Neural crest cell (in vitro differentiated cells): Measurements from ENCODE around the gene RXRB. TPM values are rescaled to one million over a fixed set of nuclear protein-coding genes. Genes with fewer than 3 reads are reported as not detected.
A peak's percentile ranks its signal among the peaks of the same experiment; 100 is the strongest.
"Not testable (repeated sequence)": the region's sequence is repeated elsewhere in the genome, so short reads cannot be mapped to it uniquely, and the experiment has no call there.

ENCODE experiments used
- DNase-seq: peaks from one replicate; pipeline ENCODE4 v3.0.0; 2021; ENCODE audit warnings: low read depth, mixed read lengths, low spot score
- H3K27ac Mint-ChIP-seq: one replicate; pipeline ENCODE4 v1.8.0; 2021; ENCODE audit warnings: mild to moderate bottlenecking, mixed read lengths; ENCODE audit not compliant: unreplicated experiment
- H3K27me3 Mint-ChIP-seq: 2 replicates; pipeline ENCODE4 v1.8.0; 2021; ENCODE audit warnings: low read depth, mild to moderate bottlenecking, mixed read lengths
- H3K36me3 Mint-ChIP-seq: 2 replicates; pipeline ENCODE4 v1.8.0; 2021; ENCODE audit warnings: low read depth, mild to moderate bottlenecking, mixed read lengths
- H3K4me1 Mint-ChIP-seq: 2 replicates; pipeline ENCODE4 v1.8.0; 2021; ENCODE audit warnings: mixed read lengths
- H3K4me3 Mint-ChIP-seq: one replicate; pipeline ENCODE4 v1.8.0; 2021; ENCODE audit warnings: mild to moderate bottlenecking, mixed read lengths
- H3K9me3 Mint-ChIP-seq: 2 replicates; pipeline ENCODE4 v1.8.0; 2021; ENCODE audit warnings: mixed read lengths
- microRNA-seq: library from miRNA; unstranded; fragments of <30 nt; microRNA quantifications from one replicate; pipeline ENCODE4, GENCODE V29; 2020
- total RNA-seq: library from RNA; stranded (reverse); gene quantifications from 2 replicates; pipeline ENCODE4 v1.2.1, GENCODE V29; 2021
- TF ChIP-seq, protein P1 (sequence below): fragments of 200-600 bp; sonication (generic); conservative IDR thresholded peaks from 2 replicates; pipeline ENCODE4 v1.5.0; 2021; ENCODE audit warnings: antibody characterized with exemption, mild to moderate bottlenecking

The RXRB gene
- total RNA-seq, 1 donor from 2014 or later, result 33.1 TPM

DNA sequence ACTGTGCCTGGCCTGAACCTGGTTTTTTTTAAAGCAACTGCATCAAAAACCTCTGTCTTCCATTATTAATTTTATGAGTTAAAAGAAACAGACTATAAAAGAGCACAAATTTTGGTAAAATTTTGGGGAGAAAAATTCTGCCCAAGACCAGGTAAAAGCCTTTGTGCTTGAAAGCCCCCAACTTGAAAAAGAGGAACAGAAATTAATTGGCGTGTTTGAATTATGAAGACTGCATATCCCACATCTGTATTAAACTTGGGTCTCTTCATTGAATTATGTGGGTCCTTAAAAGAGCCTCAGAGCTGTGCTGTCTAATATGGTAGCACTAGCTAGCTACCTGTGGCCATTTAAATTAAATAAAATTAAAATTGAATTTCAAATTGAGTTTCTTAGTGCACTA is 49.4 kb downstream of the RXRB start:
- no peak for DNase-seq
- no peak overlapping the region for H3K4me3 Mint-ChIP-seq
- TF ChIP-seq, protein P1, sequence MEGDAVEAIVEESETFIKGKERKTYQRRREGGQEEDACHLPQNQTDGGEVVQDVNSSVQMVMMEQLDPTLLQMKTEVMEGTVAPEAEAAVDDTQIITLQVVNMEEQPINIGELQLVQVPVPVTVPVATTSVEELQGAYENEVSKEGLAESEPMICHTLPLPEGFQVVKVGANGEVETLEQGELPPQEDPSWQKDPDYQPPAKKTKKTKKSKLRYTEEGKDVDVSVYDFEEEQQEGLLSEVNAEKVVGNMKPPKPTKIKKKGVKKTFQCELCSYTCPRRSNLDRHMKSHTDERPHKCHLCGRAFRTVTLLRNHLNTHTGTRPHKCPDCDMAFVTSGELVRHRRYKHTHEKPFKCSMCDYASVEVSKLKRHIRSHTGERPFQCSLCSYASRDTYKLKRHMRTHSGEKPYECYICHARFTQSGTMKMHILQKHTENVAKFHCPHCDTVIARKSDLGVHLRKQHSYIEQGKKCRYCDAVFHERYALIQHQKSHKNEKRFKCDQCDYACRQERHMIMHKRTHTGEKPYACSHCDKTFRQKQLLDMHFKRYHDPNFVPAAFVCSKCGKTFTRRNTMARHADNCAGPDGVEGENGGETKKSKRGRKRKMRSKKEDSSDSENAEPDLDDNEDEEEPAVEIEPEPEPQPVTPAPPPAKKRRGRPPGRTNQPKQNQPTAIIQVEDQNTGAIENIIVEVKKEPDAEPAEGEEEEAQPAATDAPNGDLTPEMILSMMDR, result no peak
- peaks cover 9% of the 10 kb centered on the region for H3K9me3 Mint-ChIP-seq
- no peaks in the 10 kb centered on the region for H3K36me3 Mint-ChIP-seq
- H3K4me1 Mint-ChIP-seq, result peaks cover 4% of the 10 kb centered on the region
- no peak overlapping the region for H3K27ac Mint-ChIP-seq
- peaks cover 45% of the 10 kb centered on the region for H3K27me3 Mint-ChIP-seq

DNA sequence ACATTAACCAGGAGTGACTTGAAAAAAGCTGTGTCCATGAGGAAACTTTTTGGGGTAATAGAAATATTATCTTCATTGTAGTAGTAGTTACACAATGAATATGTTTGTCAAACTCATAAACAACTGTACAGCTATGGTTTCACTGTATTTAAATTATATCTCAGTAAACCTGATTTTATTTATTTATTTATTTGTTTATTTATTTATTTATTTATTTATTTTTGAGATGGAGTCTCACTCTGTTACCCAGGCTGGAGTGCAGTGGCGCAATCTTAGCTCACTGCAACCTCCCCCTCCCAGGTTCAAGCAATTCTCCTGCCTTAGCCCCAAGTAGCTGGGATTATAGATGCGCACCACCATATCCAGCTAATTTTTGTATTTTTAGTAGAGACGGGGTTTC is 49.9 kb downstream of the RXRB start:
- peaks cover 45% of the 10 kb centered on the region for H3K27me3 Mint-ChIP-seq
- not testable (repeated sequence) for H3K36me3 Mint-ChIP-seq, H3K4me1 Mint-ChIP-seq, H3K9me3 Mint-ChIP-seq, H3K27ac Mint-ChIP-seq, H3K4me3 Mint-ChIP-seq, DNase-seq

DNA sequence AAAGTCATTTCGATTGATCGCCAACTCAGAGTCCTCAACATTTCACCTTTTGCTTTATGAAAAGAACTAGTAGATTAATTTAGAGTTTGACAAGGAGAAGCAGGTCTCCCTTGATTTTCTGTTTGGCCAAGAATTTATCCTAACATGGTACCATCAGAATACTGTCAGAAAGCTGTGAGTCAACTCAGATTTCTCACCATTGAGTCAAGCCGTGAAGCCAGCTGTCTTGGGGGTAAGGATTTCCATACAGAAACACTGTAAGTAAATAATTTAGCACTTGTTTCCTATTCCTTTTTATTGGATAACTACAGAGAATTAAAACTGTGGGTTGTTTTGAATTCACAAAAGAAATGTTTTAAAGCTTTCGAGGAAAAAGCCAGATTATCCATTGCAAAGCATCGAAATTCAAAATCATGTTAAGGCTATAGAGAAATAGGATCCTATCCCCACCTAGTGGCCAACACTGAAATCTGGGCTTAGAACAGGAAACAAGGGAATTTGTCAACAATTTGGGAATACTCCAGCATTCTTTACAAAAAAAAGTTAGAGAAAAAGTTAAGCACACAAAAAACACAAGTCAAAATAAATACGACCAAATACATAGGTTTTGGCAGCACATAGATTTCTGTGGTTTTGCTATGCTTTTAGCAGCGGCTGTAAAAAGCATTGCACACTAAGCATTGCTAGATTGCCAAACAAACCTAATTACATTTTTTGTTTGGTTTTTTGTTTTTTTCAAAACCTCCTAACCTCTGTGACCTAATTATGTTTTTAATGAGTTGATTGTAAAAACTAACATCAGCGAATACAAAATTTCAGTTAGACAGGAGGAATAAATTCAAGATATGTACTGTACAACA is 52.4 kb downstream of the RXRB start:
- TF ChIP-seq, protein P1, result peak; percentile 87
- no peak overlapping the region for H3K4me3 Mint-ChIP-seq
- no peaks in the 10 kb centered on the region for H3K36me3 Mint-ChIP-seq
- no peak overlapping the region for H3K27ac Mint-ChIP-seq
- H3K9me3 Mint-ChIP-seq, result peaks cover 9% of the 10 kb centered on the region
- DNase-seq, result no peak
- peaks cover 4% of the 10 kb centered on the region for H3K4me1 Mint-ChIP-seq
- H3K27me3 Mint-ChIP-seq, result peaks cover 43% of the 10 kb centered on the region

DNA sequence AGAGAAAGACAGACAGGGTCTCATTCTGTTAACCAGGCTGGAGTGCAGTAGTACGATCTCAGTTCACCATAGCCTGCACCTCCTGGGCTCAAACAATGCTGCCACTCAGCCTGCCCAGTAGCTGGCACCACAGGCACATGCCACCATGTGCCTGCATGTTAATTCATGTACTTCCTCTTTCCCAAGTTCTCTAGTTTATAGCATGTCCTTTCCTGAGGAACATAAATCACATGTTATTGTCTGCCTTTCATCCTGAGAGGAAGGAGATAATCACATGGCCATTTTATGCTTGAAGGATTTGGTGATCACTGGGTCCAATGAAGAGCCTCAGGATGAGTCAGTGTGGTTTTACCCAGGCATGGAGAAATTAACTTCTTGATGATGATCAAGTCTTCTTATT is 56.1 kb downstream of the RXRB start:
- H3K27ac Mint-ChIP-seq, result no peak overlapping the region

More for the DNA sequence above, 56.1 kb downstream of the RXRB start:
- H3K4me1 Mint-ChIP-seq, result peaks cover 4% of the 10 kb centered on the region
- H3K27me3 Mint-ChIP-seq, result peaks cover 47% of the 10 kb centered on the region
- H3K36me3 Mint-ChIP-seq, result no peaks in the 10 kb centered on the region
- DNase-seq, result no peak
- no peaks in the 10 kb centered on the region for H3K9me3 Mint-ChIP-seq
- no peak overlapping the region for H3K4me3 Mint-ChIP-seq
- TF ChIP-seq, protein P1, result no peak

Small RNA genes lying within 50 kb of the gene (microRNA-seq; reads per million reads assigned to microRNA genes)
- 1,126 reads per million, percentile 82 among the genes with 10 or more reads in this experiment for gene MIR219A1

Other genes starting within 250 kb of the RXRB start
- gene HLA-DMA, start 247.6 kb downstream of the RXRB start, total RNA-seq, result 0.89 and 1.7 TPM in 2 replicates
- 312 and 329 TPM in 2 replicates for gene BRD2, start 232.1 kb downstream of the RXRB start, total RNA-seq
- 1.7 and 2.8 TPM in 2 replicates for gene HLA-DOA, start 191.1 kb downstream of the RXRB start, total RNA-seq
- 1.8 and 3.4 TPM in 2 replicates for gene HLA-DPA1, start 127.0 kb downstream of the RXRB start, total RNA-seq
- 18.7 and 20.4 TPM in 2 replicates for gene HLA-DPB1, start 124.7 kb downstream of the RXRB start, total RNA-seq
- gene COL11A2, start 8.2 kb downstream of the RXRB start, total RNA-seq, result 4.2 and 5.9 TPM in 2 replicates
- gene SLC39A7, start 202 bp upstream of the RXRB start, total RNA-seq, result 95.7 and 103 TPM in 2 replicates
- 3.3 and 4.4 TPM in 2 replicates for gene HSD17B8, start 4.0 kb upstream of the RXRB start, total RNA-seq
- 61.2 and 61.7 TPM in 2 replicates for gene RING1, start 7.8 kb upstream of the RXRB start, total RNA-seq
- 53.2 and 57.3 TPM in 2 replicates for gene VPS52, start 71.2 kb upstream of the RXRB start, total RNA-seq
- gene RPS18, start 71.4 kb upstream of the RXRB start, total RNA-seq, result 2,299 and 2,407 TPM in 2 replicates
- gene B3GALT4, start 76.5 kb upstream of the RXRB start, total RNA-seq, result 2.0 and 2.8 TPM in 2 replicates
- 54.5 and 60.6 TPM in 2 replicates for gene WDR46, start 88.6 kb upstream of the RXRB start, total RNA-seq
- gene PFDN6, start 88.9 kb upstream of the RXRB start, total RNA-seq, result 54.9 and 61.4 TPM in 2 replicates
- gene RGL2, start 98.3 kb upstream of the RXRB start, total RNA-seq, result 51.9 and 56.0 TPM in 2 replicates
- 15.4 and 16.2 TPM in 2 replicates for gene TAPBP, start 113.4 kb upstream of the RXRB start, total RNA-seq
- gene ZBTB22, start 117.1 kb upstream of the RXRB start, total RNA-seq, result 23.0 and 23.4 TPM in 2 replicates
- gene DAXX, start 122.3 kb upstream of the RXRB start, total RNA-seq, result 85.0 and 88.2 TPM in 2 replicates
- gene KIFC1, start 191.2 kb upstream of the RXRB start, total RNA-seq, result 123 and 124 TPM in 2 replicates
- 63.5 and 70.5 TPM in 2 replicates for gene PHF1, start 210.3 kb upstream of the RXRB start, total RNA-seq
- 319 and 326 TPM in 2 replicates for gene CUTA, start 217.4 kb upstream of the RXRB start, total RNA-seq
- 72.4 and 73.5 TPM in 2 replicates for gene SYNGAP1, start 219.4 kb upstream of the RXRB start, total RNA-seq